GM21528 (cell line): Measurements from ENCODE around the gene KIF14.
"Not testable (repeated sequence)": the region's sequence is repeated elsewhere in the genome, so short reads cannot be mapped to it uniquely, and the experiment has no call there.

Experiments
- ATAC-seq: cut with Tn5 transposase; IDR thresholded peaks from one replicate; pipeline ENCODE4 v1.9.1; 2021; ENCODE audit warnings: mild to moderate bottlenecking, moderate library complexity; ENCODE audit not compliant: unreplicated experiment, low FRiP score

Gene KIF14

GRCh38 chr1:200547386-200547785 is 73.2 kb downstream of the KIF14 start:
- no peak for ATAC-seq

DNA sequence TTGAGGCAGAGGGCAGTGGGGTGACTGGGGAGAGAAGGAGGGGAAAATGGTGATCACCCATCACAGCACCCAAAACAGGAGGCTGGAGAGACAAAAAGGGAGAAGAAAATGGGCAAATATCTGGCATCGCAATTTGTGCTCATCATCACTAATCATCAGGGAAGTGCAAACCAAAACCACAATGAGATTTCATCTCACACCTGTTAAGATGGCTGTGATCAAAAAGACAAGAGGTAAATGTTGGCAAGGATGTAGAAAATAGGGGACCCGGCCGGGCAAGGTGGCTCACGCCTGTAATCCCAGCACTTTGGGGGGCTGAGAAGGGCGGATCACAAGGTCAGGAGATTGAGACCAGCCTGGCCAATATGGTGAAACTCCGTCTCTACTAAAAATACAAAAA is 74.0 kb downstream of the KIF14 start:
- ATAC-seq, result no peak

GRCh38 chr1:200542162-200542561 is 78.4 kb downstream of the KIF14 start:
- no peak for ATAC-seq

DNA sequence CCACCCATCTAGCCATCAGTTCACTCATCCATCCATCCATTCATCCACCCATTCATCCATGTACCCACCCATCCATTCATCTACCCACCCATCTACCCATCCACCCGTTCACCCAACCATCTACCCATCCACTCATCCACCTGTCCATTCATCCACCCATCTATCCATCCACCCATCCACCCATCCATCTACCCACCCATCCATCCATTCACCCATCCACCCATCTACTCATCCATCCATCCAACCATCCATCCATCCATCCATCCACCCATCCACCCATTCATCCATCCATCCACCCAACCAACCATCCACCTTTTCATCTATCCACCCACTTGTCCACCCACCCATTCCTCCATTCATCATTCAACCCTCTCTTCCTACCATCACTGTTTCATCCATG is 80.3 kb downstream of the KIF14 start:
- no peak for ATAC-seq

GRCh38 chr1:200538179-200538578 is 82.4 kb downstream of the KIF14 start:
- no peak for ATAC-seq

GRCh38 chr1:200535605-200536004 is 84.9 kb downstream of the KIF14 start:
- ATAC-seq, result peak; percentile 60

DNA sequence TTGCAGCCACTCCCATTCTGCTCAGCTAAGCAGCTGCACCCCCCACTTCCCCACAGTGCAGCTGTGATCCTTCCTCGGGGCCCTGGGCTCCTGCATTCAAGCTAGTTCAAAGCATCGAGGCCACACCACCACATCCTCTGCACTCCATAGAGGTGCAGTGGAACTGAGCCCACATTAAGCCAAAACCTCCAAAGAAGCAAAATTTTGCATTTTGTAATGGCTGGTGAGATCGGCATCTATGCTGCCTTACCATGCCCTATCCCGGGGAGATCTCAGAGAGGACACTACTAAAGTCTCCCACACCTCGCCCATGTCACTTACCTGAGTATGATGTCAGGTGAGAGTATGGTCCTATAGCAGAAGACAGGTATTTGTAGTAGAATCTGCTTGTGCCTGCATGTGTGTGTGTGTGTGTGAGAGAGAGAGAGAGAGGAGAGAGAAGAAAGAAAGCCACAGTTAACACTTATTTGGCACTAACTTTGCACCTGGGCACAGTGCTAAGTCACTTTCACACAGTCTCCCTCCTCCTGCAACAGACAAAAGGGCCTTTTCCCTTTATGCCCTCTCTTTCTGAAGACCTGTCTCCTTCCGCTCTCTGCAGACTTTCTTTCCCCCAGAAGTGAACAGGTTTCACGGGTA is 89.8 kb downstream of the KIF14 start:
- ATAC-seq, result no peak

GRCh38 chr1:200528858-200529606 is 91.5 kb downstream of the KIF14 start:
- no peak for ATAC-seq

DNA sequence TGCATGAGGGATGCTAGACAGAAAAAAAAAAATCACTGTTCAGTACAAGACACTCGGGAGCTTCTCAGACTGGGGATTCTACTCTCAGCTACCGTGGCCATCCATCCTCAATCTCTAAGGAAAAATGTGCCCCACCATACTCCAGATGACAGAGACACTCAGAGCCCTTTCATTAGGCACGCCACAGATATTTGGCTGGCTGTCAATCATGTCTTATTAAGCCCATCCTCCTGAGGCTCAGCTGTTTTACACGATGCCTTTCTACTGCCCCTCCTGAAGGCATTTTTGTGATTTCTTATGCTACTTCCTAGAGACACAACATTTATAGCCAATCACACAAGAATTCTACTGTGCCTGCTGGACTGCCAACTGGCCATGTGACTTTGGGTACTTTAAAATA is 92.9 kb downstream of the KIF14 start:
- no peak for ATAC-seq

GRCh38 chr1:200526709-200527612 is 93.6 kb downstream of the KIF14 start:
- no peak for ATAC-seq

- ATAC-seq, result no peak
Measured at GRCh38 chr1:200525090-200525987, 95.2 kb downstream of the KIF14 start.

GRCh38 chr1:200524551-200524950 is 96.0 kb downstream of the KIF14 start:
- ATAC-seq, result not testable (repeated sequence)

DNA sequence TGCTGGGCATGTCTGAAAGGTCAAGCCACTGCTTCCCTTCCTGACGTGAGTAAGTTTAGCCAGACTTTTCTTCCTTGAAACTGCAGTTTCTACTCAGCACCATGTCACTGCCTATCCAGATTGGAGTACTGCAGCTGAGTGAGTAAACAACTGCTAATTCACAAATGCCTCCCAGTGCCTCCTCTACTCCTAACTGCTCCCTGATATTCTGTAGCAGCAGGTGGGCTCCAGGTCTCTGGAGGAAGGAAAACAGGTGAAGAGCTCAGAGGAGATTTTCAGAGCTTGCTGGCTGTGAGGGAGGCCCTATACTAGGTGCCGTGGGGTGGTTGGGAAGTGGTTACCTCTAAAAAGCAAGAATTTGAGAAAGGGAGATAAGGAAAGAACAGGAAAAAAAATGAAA is 96.5 kb downstream of the KIF14 start:
- no peak for ATAC-seq

DNA sequence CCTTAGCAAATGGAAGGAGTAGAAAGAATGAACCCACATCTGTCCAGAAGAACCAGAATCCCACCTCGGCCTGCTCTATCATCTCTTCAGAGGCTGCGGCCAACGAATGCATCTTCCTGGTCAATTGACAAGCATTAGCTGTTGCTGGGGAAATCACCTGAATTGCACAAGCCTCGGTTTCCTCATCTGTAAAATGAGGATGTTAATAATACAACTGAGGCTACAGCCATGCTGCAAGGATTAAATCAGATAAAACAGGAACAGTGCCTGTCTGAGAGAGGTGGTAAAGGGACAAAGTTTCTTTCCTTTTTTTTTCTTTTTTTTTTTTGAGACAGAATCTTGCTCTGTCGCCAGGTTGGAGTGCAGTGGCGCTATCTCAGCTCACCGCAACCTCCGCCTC is 99.8 kb downstream of the KIF14 start:
- no peak for ATAC-seq

DNA sequence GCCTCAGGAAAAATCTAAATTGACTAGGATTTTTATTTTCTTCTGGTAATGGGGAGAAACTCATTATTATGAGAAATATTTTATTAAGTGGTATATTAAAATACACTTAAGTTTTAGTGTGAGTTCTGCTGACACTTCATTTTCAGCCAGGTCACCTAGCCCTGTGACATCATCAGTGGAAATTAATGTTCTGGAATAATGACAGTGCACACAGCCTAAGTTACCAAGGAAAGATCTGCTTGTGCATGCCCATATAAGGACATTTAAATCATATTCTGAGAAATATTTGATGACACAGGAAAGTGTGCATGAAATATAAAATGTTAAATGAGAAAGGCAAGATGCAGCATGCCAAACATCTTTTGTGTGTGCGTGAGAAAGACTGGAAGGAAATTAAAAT is 102.0 kb downstream of the KIF14 start:
- no peak for ATAC-seq

DNA sequence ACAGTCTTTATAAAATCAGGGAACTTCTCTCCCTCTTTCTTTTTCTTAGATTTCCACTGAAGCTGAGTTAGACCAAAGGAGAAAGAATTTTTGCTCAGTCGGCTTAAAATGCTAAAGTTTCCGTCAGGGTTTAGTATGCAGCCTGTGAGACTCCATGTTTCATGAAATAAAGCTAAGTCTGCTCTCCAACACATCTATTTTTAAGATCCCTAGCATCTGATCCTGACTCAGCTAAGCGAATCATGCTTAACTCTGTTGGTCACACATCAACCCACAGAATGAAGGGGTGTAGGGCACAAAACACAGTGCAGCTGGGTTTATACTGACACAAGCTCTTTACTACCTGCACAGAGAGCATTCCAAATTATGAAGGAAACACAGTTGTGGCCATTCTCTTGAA is 108.4 kb downstream of the KIF14 start:
- ATAC-seq, result no peak

GRCh38 chr1:200510228-200510623 is 110.3 kb downstream of the KIF14 start:
- ATAC-seq, result peak; percentile 90

- ATAC-seq, result no peak
Measured at GRCh38 chr1:200506471-200506870, 114.1 kb downstream of the KIF14 start.

DNA sequence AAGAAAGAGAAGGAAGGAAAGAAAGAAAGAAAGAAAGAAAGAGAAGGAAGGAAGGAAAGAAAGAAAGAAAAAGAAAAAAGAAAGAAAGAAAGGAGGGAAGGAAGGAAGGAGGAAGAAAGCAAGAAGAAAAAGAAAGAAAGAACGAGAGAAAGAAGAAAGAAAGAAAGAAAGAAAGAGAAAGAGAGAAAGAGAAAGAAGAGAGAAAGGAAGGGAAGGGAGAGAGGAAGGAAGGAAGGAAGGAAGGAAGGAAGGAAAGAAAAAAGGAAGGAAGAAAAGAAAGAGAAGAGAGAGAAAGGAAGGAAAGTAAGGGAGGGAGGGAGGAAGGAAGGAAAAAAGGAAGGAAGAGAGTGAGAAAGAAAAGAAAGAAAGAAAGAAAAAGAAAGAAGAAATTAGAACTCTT is 115.3 kb downstream of the KIF14 start:
- ATAC-seq, result no peak
